Panc1 (cell line): ENCODE measurements around the gene FOSB.

Experiments
- POLR2AphosphoS5 ChIP-seq: IDR thresholded peaks from 2 replicates; pipeline ENCODE4 v1.6.1; 2012; ENCODE audit warnings: mild to moderate bottlenecking, low read depth, low read length, moderate library complexity
- TF ChIP-seq, protein P1 (sequence below): fragments of 450-650 bp; IDR thresholded peaks from 2 replicates; pipeline ENCODE4 v1.5.1; 2017; ENCODE audit warnings: mild to moderate bottlenecking

DNA sequence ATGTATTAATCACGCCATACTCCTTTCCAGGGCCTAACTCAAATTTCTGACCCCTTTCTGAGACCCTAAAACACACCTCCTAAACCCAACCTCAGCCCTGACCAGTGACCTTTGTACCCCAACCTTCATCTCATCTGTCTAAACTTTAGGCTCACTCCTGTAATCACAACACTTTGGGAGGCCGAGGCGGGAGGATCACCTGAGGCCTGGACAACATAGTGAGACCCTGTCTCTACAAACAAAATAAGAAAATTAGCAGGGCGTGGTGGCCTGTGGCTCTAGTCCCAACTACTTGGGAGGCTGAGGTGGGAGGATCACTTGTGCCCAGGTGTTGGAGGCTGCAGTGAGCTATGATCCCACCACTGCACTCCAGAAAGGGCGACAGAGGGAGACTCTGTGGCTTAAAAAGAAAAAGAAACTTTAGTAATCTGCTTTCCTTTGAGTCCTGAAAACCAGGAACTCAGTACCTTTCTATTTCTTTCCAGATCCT is 24.4 kb downstream of the FOSB start:
- TF ChIP-seq, protein P1, sequence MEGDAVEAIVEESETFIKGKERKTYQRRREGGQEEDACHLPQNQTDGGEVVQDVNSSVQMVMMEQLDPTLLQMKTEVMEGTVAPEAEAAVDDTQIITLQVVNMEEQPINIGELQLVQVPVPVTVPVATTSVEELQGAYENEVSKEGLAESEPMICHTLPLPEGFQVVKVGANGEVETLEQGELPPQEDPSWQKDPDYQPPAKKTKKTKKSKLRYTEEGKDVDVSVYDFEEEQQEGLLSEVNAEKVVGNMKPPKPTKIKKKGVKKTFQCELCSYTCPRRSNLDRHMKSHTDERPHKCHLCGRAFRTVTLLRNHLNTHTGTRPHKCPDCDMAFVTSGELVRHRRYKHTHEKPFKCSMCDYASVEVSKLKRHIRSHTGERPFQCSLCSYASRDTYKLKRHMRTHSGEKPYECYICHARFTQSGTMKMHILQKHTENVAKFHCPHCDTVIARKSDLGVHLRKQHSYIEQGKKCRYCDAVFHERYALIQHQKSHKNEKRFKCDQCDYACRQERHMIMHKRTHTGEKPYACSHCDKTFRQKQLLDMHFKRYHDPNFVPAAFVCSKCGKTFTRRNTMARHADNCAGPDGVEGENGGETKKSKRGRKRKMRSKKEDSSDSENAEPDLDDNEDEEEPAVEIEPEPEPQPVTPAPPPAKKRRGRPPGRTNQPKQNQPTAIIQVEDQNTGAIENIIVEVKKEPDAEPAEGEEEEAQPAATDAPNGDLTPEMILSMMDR = no peak
- TF ChIP-seq POLR2AphosphoS5 = no peak
